NCI-H82 (cell line): Measurements from ENCODE around the gene C17orf50.

Experiments
- DNase-seq: peaks from one replicate; lab custom pipeline; 2025; lab: John Stamatoyannopoulos, UW

C17orf50 gene

GRCh38 chr17:35752945-35753764, 7.5 kb upstream of the C17orf50 start, which contains the start of gene GAS2L2:
TSS of gene GAS2L2 (minus strand) at chr17:35753239. CDS start at chr17:35752850, 389 bp downstream.
- no peak for DNase-seq

GRCh38 chr17:35757243-35757642, 3.4 kb upstream of the C17orf50 start:
- DNase-seq: no peak

- no peak for DNase-seq
Measured at GRCh38 chr17:35761601-35762000, 914 bp downstream of the C17orf50 start.

GRCh38 chr17:35763767-35764122, 3.1 kb downstream of the C17orf50 start:
- no peak for DNase-seq

- DNase-seq: peak; percentile 96
Measured at GRCh38 chr17:35764123-35764991, 3.7 kb downstream of the C17orf50 start.

- DNase-seq: no peak
Measured at GRCh38 chr17:35765086-35765710, 4.5 kb downstream of the C17orf50 start.

- no peak for DNase-seq
Measured at GRCh38 chr17:35765756-35766488, 5.2 kb downstream of the C17orf50 start.

- no peak for DNase-seq
Measured at GRCh38 chr17:35766489-35766877, 5.8 kb downstream of the C17orf50 start.

GRCh38 chr17:35766903-35767510, 6.3 kb downstream of the C17orf50 start:
- DNase-seq: peak; percentile 47

- DNase-seq: no peak
Measured at GRCh38 chr17:35768797-35769196, 8.1 kb downstream of the C17orf50 start.

- DNase-seq: peak; percentile 44
Measured at GRCh38 chr17:35769895-35770486, 9.3 kb downstream of the C17orf50 start.

GRCh38 chr17:35773129-35773528, 12.4 kb downstream of the C17orf50 start:
- DNase-seq: no peak

- DNase-seq: no peak
Measured at GRCh38 chr17:35773679-35774425, 13.2 kb downstream of the C17orf50 start.

- no peak for DNase-seq
Measured at GRCh38 chr17:35774499-35774898, 13.8 kb downstream of the C17orf50 start.

GRCh38 chr17:35775039-35775438, 14.4 kb downstream of the C17orf50 start:
- no peak for DNase-seq

GRCh38 chr17:35775583-35775982, 14.9 kb downstream of the C17orf50 start:
- DNase-seq: no peak

- no peak for DNase-seq
Measured at GRCh38 chr17:35778641-35779196, 18.0 kb downstream of the C17orf50 start.

- no peak for DNase-seq
Measured at GRCh38 chr17:35780950-35781349, 20.3 kb downstream of the C17orf50 start.

GRCh38 chr17:35784895-35785294, 24.2 kb downstream of the C17orf50 start:
- no peak for DNase-seq

GRCh38 chr17:35786941-35787432, 26.3 kb downstream of the C17orf50 start:
- DNase-seq: peak; percentile 12
